C1 segment of cervical spinal cord (tissue), 14 donors: ENCODE measurements around the gene BHLHE40.
A peak's percentile ranks its signal among the peaks of the same experiment; 100 is the strongest.

Experiments
- DNase-seq, 14 donors: peaks; one replicate each; lab custom pipeline; 2025; lab: John Stamatoyannopoulos, UW

Gene BHLHE40

DNA sequence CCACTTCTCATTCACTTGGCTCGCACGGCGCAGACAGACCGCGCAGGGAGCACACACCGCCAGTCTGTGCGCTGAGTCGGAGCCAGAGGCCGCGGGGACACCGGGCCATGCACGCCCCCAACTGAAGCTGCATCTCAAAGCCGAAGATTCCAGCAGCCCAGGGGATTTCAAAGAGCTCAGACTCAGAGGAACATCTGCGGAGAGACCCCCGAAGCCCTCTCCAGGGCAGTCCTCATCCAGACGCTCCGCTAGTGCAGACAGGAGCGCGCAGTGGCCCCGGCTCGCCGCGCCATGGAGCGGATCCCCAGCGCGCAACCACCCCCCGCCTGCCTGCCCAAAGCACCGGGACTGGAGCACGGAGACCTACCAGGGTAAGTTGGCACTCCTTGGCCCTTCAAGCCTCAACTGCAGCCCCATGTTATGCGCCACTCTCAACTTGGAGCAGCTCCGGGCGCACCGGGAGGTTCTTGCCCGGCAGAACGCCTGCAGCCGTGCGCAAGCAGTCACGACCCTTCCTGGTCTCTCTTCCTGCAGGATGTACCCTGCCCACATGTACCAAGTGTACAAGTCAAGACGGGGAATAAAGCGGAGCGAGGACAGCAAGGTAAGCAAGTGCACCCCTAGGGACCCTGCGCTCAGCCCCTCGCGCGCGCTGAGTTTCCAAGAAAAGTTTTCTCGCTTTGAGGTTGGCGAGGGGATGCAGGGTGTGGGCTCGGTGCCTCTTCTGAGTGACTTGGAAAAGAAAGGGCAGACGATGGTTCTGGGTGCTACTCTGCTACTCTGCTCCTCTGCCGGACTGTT is at the start of gene BHLHE40:
Gene BHLHE40 (plus strand): TSS at position 10 of the 801 bp plus-strand sequence. CDS start 282 bp downstream, at position 292.
- peak in 6 of 14 donors; percentile 62 to 89 (median 66) for DNase-seq

DNA sequence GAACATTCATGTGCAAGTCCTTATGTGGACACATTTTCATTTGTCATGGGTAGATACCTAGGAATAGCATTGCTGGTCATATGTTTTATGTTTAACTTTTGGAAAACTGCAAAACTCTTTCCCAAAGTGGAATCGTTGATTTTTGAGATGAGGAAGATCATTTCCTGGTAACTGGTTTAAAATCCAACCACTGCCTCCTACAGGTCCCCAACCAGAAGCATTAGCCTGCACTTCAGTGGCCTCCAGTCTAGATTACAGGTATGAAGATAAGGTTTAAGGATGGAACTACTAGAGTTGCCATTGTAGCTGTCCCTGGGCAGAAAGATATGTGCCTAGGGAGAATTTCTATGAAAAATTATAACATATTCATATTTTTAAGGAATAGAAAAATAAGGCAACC is 48.7 kb upstream of the BHLHE40 start:
- DNase-seq: no peak

- DNase-seq: no peak
Measured at GRCh38 chr3:4934050-4934449, 45.2 kb upstream of the BHLHE40 start.

- no peak for DNase-seq
Measured at GRCh38 chr3:4935347-4935746, 43.9 kb upstream of the BHLHE40 start.

DNA sequence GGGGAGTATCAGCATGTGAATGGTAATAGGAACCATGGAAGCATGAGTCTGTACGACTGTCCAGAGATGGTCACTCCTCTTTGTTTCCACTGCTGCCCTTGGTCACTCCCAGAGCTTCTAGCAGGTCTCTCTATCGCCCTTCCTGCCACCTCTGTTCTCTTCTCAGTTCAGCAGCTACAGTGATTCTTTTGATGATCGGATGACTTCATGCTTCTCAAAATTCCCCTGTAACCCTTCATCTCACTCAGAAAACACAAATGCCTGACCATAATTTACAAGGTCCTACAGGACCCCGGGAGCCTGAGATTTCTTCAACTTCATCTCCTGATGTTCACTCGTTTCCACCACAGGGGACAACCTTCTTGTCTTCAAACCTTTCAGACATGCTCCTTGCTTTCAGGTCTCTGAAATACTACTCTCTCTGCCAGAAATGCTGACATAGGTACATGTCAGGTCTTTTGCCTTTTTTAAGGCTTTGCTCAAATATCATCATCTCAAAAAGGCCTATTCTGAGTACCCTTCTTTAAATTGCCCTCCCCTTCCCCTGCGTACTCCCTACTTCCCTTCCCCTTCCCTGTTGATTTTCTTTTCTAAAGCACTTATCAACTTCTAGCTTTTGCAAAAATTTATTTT is 42.1 kb upstream of the BHLHE40 start:
- no peak for DNase-seq

GRCh38 chr3:4938281-4938982 is 40.8 kb upstream of the BHLHE40 start:
- no peak for DNase-seq

- DNase-seq: no peak
Measured at GRCh38 chr3:4939276-4939675, 40.0 kb upstream of the BHLHE40 start.

- no peak for DNase-seq
Measured at GRCh38 chr3:4940985-4941384, 38.3 kb upstream of the BHLHE40 start.

- DNase-seq: no peak
Measured at GRCh38 chr3:4943549-4943948, 35.7 kb upstream of the BHLHE40 start.

- DNase-seq: no peak
Measured at GRCh38 chr3:4945324-4945723, 33.9 kb upstream of the BHLHE40 start.

- DNase-seq: no peak
Measured at GRCh38 chr3:4947028-4947427, 32.2 kb upstream of the BHLHE40 start.

- no peak for DNase-seq
Measured at GRCh38 chr3:4948395-4948794, 30.8 kb upstream of the BHLHE40 start.

- DNase-seq: no peak
Measured at GRCh38 chr3:4949004-4949403, 30.2 kb upstream of the BHLHE40 start.

- DNase-seq: no peak
Measured at GRCh38 chr3:4949659-4950058, 29.6 kb upstream of the BHLHE40 start.

GRCh38 chr3:4950351-4950784 is 28.9 kb upstream of the BHLHE40 start:
- DNase-seq: no peak

GRCh38 chr3:4950948-4951347 is 28.3 kb upstream of the BHLHE40 start:
- no peak for DNase-seq

DNA sequence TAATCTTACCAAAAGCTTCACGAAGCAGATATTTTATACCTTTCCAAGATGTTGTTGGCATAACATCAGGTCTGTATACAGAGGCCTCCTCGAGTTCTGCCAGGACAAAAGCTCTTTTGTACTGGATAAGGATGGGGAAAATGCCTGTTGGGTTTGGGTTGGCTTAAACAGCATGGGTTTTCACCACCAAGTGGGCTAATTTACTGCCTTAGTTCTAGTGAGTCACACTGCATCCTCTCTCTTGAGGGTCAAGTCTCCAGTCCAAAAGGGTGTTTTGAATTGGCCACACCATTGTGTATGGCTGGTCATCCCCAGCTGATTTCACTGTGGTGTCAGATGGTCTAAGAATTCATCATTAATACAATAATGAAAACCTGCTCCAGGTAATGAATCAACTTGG is 26.1 kb upstream of the BHLHE40 start:
- DNase-seq: no peak

GRCh38 chr3:4954256-4955000 is 24.8 kb upstream of the BHLHE40 start:
- DNase-seq: no peak

- no peak for DNase-seq
Measured at GRCh38 chr3:4956099-4956498, 23.1 kb upstream of the BHLHE40 start.

GRCh38 chr3:4956738-4957137 is 22.5 kb upstream of the BHLHE40 start:
- peak in 2 of 14 donors; percentile 1 to 24 for DNase-seq

GRCh38 chr3:4957978-4958377 is 21.3 kb upstream of the BHLHE40 start:
- no peak for DNase-seq

GRCh38 chr3:4959180-4959579 is 20.1 kb upstream of the BHLHE40 start:
- DNase-seq: no peak
